Lower lobe of right lung (tissue), 2 donors: ENCODE data around the gene CLEC1B. TPM values are rescaled to one million over a fixed set of nuclear protein-coding genes. Genes with fewer than 3 reads are reported as not detected.

Experiments used
- ATAC-seq, 2 donors: fragments of 200-7000 bp; cut with Tn5 transposase; one replicate each; pipeline ENCODE4 v1.9.1; 2020 to 2022; ENCODE audit warnings: mild to moderate bottlenecking in 2 of 2, moderate library complexity in 2 of 2
- DNase-seq: peaks from one replicate; pipeline ENCODE4 v3.0.0-alpha.2; 2020
- H3K27ac ChIP-seq: fragments of 200-600 bp; one replicate; pipeline ENCODE4 v1.8.0; 2022
- H3K27me3 ChIP-seq: fragments of 200-600 bp; one replicate; pipeline ENCODE4 v1.8.0; 2022; ENCODE audit warnings: low read depth
- H3K36me3 ChIP-seq: fragments of 200-600 bp; one replicate; pipeline ENCODE4 v1.8.0; 2022; ENCODE audit warnings: mild to moderate bottlenecking
- H3K4me1 ChIP-seq: fragments of 200-600 bp; one replicate; pipeline ENCODE4 v1.8.0; 2022
- H3K4me3 ChIP-seq: fragments of 200-600 bp; one replicate; pipeline ENCODE4 v1.8.0; 2022; ENCODE audit warnings: mild to moderate bottlenecking
- H3K9me3 ChIP-seq: fragments of 200-600 bp; one replicate; pipeline ENCODE4 v1.8.0; 2022
- CTCF ChIP-seq: fragments of 200-600 bp; IDR thresholded peaks from one replicate; pipeline ENCODE4 v1.8.0; 2022; ENCODE audit warnings: antibody characterized with exemption, mild to moderate bottlenecking
- intact Hi-C: fragments of 100-400 bp; cut with DNase I; formaldehyde crosslinking; loops from one replicate; pipeline ENCODE4 v1.11.0; 2022
- long read RNA-seq: library from polyadenylated mRNA; unstranded; transcript quantifications from one replicate; pipeline ENCODE4 v2.0.0, GENCODE V29; 2021
- total RNA-seq: library from RNA; stranded (reverse); fragmentation: NEBNext Ultra II Directional; extraction: Animal tissue kit (Norgen Biotek cat#: 25700); gene quantifications from one replicate; pipeline ENCODE4 v1.2.1, GENCODE V29; 2021
- donor health status: DM: no; HTN: yes; CAD: no; lungs with severe emphysema.

CLEC1B gene
- 0.95 TPM for total RNA-seq
- long read RNA-seq, partial matches to known transcripts: 0 of 3 reads
- long read RNA-seq, other reads (novel, unspliced or antisense): 2 of 3 reads

GRCh38 chr12:9999016-9999415, at the start of gene CLEC1B:
CLEC1B (minus strand) TSS chr12:9999121; CDS start chr12:9999100, 21 bp downstream.
- no peak for TF ChIP-seq CTCF
- no peak within 1 kb of the TSS for H3K27ac ChIP-seq
- intact Hi-C loops: no loop called here

GRCh38 chr12:10048526-10048925, 49.6 kb upstream of the CLEC1B start:
- Histone ChIP-seq H3K27ac (no peak overlapping the region), H3K4me3 (no peak overlapping the region), H3K4me1 (no peaks in the 10 kb centered on the region), H3K27me3 (no peaks in the 10 kb centered on the region), H3K9me3 (no peaks in the 10 kb centered on the region), H3K36me3 (no peaks in the 10 kb centered on the region)
- no peak for DNase-seq
- intact Hi-C loops: no loop called here
- no peak for TF ChIP-seq CTCF
- ATAC-seq: no peak

More at GRCh38 chr12:9999016-9999415, at the start of gene CLEC1B:
- DNase-seq (no peak), ATAC-seq (no peak)
- Histone ChIP-seq H3K4me3 (no peak within 1 kb of the TSS), H3K36me3 (no peaks in the 10 kb centered on the region), H3K27me3 (no peaks in the 10 kb centered on the region), H3K9me3 (no peaks in the 10 kb centered on the region), H3K4me1 (no peaks in the 10 kb centered on the region)

GRCh38 chr12:10042167-10042566, 43.2 kb upstream of the CLEC1B start:
- Histone ChIP-seq H3K27me3 (no peaks in the 10 kb centered on the region), H3K4me1 (no peaks in the 10 kb centered on the region), H3K27ac (no peak overlapping the region), H3K4me3 (no peak overlapping the region), H3K9me3 (no peaks in the 10 kb centered on the region), H3K36me3 (no peaks in the 10 kb centered on the region)
- ATAC-seq: no peak
- no peak for DNase-seq
- intact Hi-C loops: no loop called here
- no peak for TF ChIP-seq CTCF

GRCh38 chr12:10033783-10034545, 35.0 kb upstream of the CLEC1B start:
- TF ChIP-seq CTCF: peak; percentile 54
- H3K4me1 ChIP-seq: no peaks in the 10 kb centered on the region
- H3K9me3 ChIP-seq: no peaks in the 10 kb centered on the region
- no peak overlapping the region for H3K27ac ChIP-seq
- intact Hi-C loops: no loop called here
- DNase-seq (no peak), ATAC-seq (peak in 1 of 2 donors; percentile 24)
- no peaks in the 10 kb centered on the region for H3K27me3 ChIP-seq
- H3K4me3 ChIP-seq: no peak overlapping the region
- no peaks in the 10 kb centered on the region for H3K36me3 ChIP-seq

GRCh38 chr12:10031771-10032175, 32.9 kb upstream of the CLEC1B start:
- intact Hi-C loops: no loop called here
- ATAC-seq (no peak), DNase-seq (no peak)
- H3K36me3 ChIP-seq: no peaks in the 10 kb centered on the region
- no peak for TF ChIP-seq CTCF
- no peaks in the 10 kb centered on the region for H3K4me1 ChIP-seq
- H3K9me3 ChIP-seq: no peaks in the 10 kb centered on the region
- H3K27ac ChIP-seq: no peak overlapping the region
- no peak overlapping the region for H3K4me3 ChIP-seq
- no peaks in the 10 kb centered on the region for H3K27me3 ChIP-seq
